IMR-90 (cell line): ENCODE data around the gene PIP5K1C.

Source experiments
- BHLHE40 ChIP-seq: fragments of 150-350 bp; IDR thresholded peaks from 2 replicates; pipeline ENCODE4 v1.6.1; 2016; ENCODE audit warnings: mild to moderate bottlenecking, low read depth, low read length
- CEBPB ChIP-seq: IDR thresholded peaks from 2 replicates; pipeline ENCODE4 v1.6.1; 2012; ENCODE audit warnings: low read depth, low read length, improper control_type of control experiment
- CHD1 ChIP-seq: IDR thresholded peaks from 2 replicates; pipeline ENCODE4 v1.6.1; 2012; ENCODE audit warnings: low read depth, low read length, improper control_type of control experiment
- NFE2L2 ChIP-seq: fragments of 150-350 bp; IDR thresholded peaks from 2 replicates; pipeline ENCODE4 v1.6.1; 2016; ENCODE audit warnings: low read depth, mild to moderate bottlenecking, low read length
- POLR2A ChIP-seq: IDR thresholded peaks from 2 replicates; pipeline ENCODE4 v1.6.1; 2012; ENCODE audit warnings: mild to moderate bottlenecking, low read depth, low read length
- RAD21 ChIP-seq: IDR thresholded peaks from 2 replicates; pipeline ENCODE4 v1.6.1; 2012; ENCODE audit warnings: low read length, improper control_type of control experiment
- TF ChIP-seq, protein P1 (sequence below): conservative IDR thresholded peaks from 2 replicates; pipeline ENCODE4 v1.5.1; 2012; ENCODE audit warnings: mild to moderate bottlenecking, low read depth, low read length, improper control_type of control experiment
- TF ChIP-seq, protein P2 (sequence below): fragments of 150-350 bp; IDR thresholded peaks from 2 replicates; pipeline ENCODE4 v1.6.1; 2016; ENCODE audit warnings: low read depth, mild to moderate bottlenecking, low read length, moderate library complexity, borderline replicate concordance

DNA sequence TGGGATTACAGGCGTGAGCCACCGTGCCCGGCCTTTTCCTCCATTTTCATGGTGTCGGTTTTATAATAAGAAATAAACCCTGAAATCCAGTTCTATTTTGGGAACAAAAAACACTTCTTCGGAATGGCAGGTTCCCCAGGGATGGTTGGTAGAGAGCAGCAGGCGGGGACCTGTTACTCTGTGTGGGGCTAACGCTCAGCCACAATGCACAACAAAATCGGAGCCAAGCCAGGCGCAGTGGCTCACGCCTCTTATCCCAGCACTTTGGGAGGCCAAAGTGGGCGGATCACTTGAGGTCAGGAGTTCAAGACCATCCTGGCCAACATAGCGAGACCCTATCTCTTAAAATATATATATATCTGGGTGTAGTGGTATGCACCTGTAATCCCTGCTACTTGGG, 99.2 kb downstream of the PIP5K1C start:
- no peak for TF ChIP-seq NFE2L2
- TF ChIP-seq, protein P1, sequence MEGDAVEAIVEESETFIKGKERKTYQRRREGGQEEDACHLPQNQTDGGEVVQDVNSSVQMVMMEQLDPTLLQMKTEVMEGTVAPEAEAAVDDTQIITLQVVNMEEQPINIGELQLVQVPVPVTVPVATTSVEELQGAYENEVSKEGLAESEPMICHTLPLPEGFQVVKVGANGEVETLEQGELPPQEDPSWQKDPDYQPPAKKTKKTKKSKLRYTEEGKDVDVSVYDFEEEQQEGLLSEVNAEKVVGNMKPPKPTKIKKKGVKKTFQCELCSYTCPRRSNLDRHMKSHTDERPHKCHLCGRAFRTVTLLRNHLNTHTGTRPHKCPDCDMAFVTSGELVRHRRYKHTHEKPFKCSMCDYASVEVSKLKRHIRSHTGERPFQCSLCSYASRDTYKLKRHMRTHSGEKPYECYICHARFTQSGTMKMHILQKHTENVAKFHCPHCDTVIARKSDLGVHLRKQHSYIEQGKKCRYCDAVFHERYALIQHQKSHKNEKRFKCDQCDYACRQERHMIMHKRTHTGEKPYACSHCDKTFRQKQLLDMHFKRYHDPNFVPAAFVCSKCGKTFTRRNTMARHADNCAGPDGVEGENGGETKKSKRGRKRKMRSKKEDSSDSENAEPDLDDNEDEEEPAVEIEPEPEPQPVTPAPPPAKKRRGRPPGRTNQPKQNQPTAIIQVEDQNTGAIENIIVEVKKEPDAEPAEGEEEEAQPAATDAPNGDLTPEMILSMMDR = no peak
- TF ChIP-seq, protein P2, sequence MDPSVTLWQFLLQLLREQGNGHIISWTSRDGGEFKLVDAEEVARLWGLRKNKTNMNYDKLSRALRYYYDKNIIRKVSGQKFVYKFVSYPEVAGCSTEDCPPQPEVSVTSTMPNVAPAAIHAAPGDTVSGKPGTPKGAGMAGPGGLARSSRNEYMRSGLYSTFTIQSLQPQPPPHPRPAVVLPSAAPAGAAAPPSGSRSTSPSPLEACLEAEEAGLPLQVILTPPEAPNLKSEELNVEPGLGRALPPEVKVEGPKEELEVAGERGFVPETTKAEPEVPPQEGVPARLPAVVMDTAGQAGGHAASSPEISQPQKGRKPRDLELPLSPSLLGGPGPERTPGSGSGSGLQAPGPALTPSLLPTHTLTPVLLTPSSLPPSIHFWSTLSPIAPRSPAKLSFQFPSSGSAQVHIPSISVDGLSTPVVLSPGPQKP = no peak
- TF ChIP-seq RAD21 = no peak
- no peak for TF ChIP-seq POLR2A
- no peak for TF ChIP-seq BHLHE40
- no peak for TF ChIP-seq CEBPB
- no peak for TF ChIP-seq CHD1
